NAMALWA (cell line): ENCODE data around the gene C17orf100.
A peak's percentile ranks its signal among the peaks of the same experiment; 100 is the strongest.
"Not testable (repeated sequence)": the region's sequence is repeated elsewhere in the genome, so short reads cannot be mapped to it uniquely, and the experiment has no call there.

Experiments
- DNase-seq: peaks from one replicate; pipeline ENCODE4 v3.0.0-alpha.2; 2015; ENCODE audit warnings: low spot score

The C17orf100 gene

DNA sequence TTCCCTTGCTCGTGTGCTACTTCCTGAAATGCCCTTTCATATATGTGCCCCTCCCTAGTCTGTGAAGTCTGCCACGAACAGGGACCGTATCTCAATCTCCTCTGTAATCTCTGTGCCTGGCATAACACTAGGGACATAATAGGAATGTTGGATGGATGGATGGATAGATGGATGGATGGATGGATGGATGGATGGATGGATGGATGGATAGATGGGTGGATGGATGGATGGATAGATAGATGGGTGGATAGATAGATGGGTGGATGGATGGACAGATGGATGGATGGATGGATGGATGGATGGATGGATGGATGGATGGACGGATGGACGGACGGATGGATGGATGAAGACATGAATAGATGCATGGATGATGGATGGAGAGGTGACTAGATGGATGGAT lies 40.4 kb downstream of the C17orf100 start:
- not testable (repeated sequence) for DNase-seq

DNA sequence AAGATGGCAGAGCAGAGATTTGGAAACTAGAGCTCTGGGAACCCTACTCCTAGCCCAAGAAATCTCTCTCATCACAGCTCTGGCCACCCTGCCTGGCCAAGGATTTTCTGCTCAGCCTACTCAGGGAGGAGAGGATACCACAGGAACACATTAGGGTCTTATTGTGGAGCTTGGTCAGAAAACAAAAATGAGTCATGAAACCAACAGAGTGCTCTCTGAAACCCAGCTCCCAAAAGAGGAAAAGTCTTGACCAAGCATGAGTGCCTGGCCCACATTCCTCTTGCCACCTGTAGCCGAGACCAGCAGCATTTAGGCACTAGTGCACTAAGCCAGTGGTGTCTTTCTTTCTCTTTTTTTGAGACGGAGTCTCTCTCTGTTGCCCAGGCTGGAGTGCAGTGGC lies 43.5 kb downstream of the C17orf100 start:
- no peak for DNase-seq

DNA sequence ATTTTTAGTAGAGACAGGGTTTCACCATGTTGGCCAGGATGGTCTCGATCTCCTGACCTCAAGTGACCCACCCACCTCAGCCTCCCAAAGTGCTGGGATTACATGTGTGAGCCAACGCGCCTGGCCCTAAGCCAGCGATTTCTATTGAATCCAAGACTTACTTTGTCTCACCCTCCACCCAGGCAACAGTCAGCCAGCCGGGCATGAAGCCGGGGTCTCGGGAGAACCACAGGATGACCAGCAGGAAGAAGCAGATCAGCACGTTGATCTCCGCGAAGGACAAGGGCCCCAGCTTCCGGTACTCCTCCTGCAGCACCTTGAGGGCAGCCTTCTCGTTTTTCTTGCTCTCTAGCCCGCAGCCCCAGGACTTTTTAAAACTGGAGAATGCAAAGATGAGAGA lies 44.0 kb downstream of the C17orf100 start:
- DNase-seq, result no peak

DNA sequence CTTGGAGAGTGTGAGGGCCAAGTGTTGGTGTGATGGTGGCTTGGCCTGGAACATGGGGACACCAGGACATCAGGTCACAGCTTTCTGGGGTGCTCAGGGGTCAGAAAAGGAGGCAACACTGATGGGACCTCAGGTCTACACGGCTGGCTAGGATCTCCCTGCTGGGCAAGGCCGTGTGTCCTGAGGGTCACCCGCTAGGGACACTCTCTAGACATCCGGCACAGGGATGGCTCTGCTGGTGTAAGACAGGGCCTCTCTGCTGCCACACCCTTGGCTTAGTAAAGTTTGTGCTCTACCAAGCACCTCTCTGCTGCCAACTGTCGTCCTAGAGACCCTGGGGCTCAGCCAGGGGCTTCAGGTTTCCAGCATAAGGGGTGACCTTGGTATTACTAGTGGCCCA lies 45.3 kb downstream of the C17orf100 start:
- DNase-seq, result no peak

DNA sequence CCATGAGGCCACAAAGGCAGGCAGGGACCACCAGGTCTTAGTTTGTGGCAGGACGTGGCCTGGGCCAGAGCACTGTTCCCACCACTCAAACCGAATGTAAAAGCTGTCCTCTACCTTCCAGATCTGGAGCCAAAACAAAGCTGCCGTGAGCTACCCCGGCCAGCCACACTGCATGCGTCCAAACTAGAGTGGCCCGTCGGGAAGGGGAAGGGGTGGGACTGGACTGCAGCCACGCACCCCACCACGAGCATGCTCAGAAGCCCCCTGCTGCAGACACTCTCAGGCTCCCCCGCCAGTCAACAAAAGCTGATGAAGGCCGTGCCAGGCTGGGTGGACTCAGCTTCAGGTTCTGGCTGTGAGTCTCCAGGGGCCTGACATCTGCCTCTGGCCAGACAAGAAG lies 46.4 kb downstream of the C17orf100 start:
- DNase-seq, result no peak

DNA sequence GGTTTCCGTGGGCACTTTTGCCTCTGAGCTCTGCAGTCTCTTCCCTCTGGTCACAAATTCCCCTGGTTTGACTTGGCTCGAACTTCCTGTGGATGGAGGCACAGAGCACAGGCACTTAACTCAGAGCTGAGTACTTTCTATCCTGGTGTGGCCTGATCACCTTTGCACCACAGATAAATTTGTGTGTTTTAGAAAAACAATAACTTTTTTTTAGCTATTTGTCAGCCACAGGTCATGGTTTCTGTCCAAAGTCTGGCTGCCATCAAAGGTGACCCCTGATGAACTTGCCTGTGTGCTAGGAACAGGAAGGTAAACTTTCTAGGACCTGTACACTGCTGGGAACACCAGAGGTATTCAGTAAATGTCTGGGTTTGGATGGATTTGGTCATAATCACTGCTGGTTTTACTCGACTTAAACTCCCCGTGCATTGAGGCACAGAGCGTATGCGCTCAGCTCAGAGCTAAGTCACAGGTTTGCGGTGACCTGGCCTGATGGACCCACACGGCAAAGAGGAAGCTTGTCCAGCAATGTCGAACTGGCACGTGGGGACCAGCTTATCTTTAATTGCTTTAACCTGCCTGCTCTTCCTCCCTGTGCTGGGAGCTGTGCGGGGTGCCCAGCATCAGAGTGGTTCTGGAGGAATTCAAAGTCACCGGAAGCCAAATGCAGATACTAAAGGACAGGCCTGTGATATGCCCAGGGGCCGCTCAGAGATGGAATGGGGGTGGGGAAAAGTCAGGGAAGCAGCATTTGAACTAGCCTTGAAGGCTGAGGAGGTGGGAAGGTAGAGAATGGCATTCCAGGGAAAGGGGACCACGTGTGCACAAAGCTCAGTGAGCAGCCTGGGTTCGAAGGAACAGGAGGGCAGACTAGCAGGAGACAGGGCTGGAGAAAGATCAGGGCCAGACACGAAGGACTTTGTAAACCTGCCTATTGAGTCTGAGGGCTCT lies 48.7 kb downstream of the C17orf100 start:
- no peak for DNase-seq

DNA sequence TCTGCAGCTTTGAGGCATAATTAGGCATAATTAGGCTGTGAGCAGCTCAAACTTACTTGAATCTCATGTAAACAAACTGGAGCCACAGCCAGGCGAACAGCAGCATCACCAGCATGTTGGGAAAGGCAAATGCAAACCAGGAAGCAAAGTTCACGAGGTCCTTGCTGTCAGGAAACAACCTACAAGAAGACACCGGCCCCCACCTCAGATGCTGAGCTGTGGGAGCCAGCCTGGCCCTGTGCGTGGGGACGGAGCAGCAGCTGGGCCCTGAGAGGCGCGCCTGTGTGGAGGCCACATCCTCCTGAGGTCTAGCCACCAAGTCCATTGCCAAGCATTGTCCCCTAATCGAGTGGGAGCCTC lies 49.4 kb downstream of the C17orf100 start:
- DNase-seq, result no peak

DNA sequence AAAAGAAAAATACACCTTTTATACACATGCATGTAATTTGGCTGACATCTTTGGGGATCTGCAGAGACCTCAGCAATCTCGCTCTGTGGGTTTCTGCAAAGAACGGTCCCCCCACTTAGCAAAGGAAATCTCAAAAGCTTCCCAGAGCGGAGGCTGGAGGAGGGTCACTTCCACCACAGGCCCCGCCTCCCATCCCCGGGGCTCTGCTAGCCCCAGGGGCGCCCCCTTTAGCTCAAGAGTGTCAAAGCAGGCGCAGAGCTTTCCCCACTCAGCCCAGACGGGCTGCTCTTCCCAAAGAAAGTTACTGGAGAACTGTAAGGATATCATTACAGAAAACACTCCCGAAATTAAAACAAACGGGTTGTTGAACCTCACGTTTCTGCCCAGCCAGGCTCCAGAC lies 50.2 kb downstream of the C17orf100 start:
- peak; percentile 42 for DNase-seq

DNA sequence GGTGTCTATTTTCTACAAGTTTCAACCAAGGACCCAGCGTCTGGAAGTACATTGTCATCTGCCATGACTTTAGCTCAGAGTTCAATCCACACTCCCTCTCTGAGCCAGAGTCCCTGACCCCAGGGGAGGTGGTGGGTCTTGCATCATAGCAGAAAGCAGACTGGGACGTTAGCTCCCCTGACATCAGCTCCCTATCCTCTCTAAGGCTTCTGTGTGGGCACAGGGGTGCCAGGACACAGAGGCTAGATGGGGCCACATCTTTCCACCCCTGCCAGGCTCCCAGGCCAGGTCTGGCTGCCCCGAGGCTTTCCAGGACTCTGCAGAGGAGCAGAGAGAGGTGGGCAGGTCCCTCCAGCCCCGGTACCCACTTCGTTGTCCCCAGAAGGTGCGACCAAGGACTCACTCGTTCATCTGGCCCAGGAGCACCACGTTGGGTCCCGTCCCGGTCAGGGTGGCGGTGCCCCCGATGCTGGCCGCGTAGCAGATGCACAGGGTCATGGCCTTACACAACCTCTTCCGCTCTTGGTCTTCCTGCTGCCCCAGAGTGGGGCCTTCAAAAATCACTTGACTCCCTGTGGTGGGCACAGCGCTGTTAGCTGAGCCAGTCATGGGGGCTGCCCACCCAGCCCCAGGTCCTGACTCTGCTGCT lies 51.1 kb downstream of the C17orf100 start:
- DNase-seq, result no peak
